Muscle layer of duodenum (tissue), 2 donors: ENCODE data around the gene TUT7.
"Not testable (repeated sequence)": the region's sequence is repeated elsewhere in the genome, so short reads cannot be mapped to it uniquely, and the experiment has no call there.

Experiments used
- H3K27ac ChIP-seq: one replicate; pipeline ENCODE4 v1.7.0; 2013; ENCODE audit warnings: mild to moderate bottlenecking, low read length
- H3K27me3 ChIP-seq: one replicate; pipeline ENCODE4 v1.7.0; 2013; ENCODE audit warnings: low read depth, mild to moderate bottlenecking, control low read depth, low read length
- H3K36me3 ChIP-seq, 2 donors: one replicate each; pipeline ENCODE4 v1.7.0; 2013; ENCODE audit warnings: low read length in 2 of 2, control low read depth in 1 of 2, mild to moderate bottlenecking in 1 of 2; ENCODE audit not compliant: insufficient read depth in 2 of 2, control insufficient read depth in 1 of 2
- H3K4me1 ChIP-seq, 2 donors: one replicate each; pipeline ENCODE4 v1.7.0; 2013; ENCODE audit warnings: low read length in 2 of 2, mild to moderate bottlenecking in 2 of 2, control low read depth in 1 of 2, moderate library complexity in 1 of 2; ENCODE audit not compliant: insufficient read depth in 2 of 2, control insufficient read depth in 1 of 2
- H3K4me3 ChIP-seq, 2 donors: one replicate each; pipeline ENCODE4 v1.7.0; 2013; ENCODE audit warnings: low read length in 2 of 2, low read depth in 1 of 2, mild to moderate bottlenecking in 1 of 2
- H3K9me3 ChIP-seq, 2 donors: one replicate each; pipeline ENCODE4 v1.7.0; 2013; ENCODE audit warnings: low read length in 2 of 2, control low read depth in 1 of 2, mild to moderate bottlenecking in 1 of 2; ENCODE audit not compliant: control insufficient read depth in 1 of 2
- donor health status: healthy.

Gene TUT7

DNA sequence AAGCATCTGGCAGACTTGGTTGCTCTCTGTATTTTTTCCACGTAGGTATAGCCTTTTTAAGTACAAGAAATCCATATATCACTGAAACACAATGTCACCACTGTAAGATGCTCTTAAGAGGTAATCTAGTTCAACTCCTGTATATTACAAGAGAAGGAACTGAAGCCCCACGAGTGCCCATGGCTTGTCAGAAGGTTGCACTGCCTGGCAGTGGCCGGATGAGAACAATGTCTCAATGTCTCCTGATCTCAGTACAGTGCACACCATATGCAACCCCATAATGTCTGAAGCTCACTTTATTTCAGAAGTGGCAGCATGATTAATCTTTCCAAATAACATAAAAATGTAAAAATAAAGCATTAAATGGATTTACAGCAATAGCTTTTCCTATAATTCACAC, 27.7 kb downstream of the TUT7 start:
- Histone ChIP-seq H3K27ac (no peak overlapping the region), H3K4me1 (peaks cover 0 to 11% of the 10 kb centered on the region in 2 donors), H3K9me3 (no peaks in the 10 kb centered on the region), H3K27me3 (no peaks in the 10 kb centered on the region), H3K4me3 (no peak overlapping the region), H3K36me3 (peaks cover 52 to 65% of the 10 kb centered on the region in 2 donors)

- Histone ChIP-seq H3K36me3 (peaks cover 57 to 72% of the 10 kb centered on the region in 2 donors), H3K9me3 (no peaks in the 10 kb centered on the region), H3K4me1 (peaks cover 0 to 11% of the 10 kb centered on the region in 2 donors), H3K4me3 (no peak overlapping the region), H3K27me3 (no peaks in the 10 kb centered on the region), H3K27ac (no peak overlapping the region)
These were observed 29.3 kb downstream of the TUT7 start for GRCh38 chr9:86324901-86325300.

- no peaks in the 10 kb centered on the region for H3K9me3 ChIP-seq
- H3K36me3 ChIP-seq: peaks cover 58 to 75% of the 10 kb centered on the region in 2 donors
- no peaks in the 10 kb centered on the region for H3K27me3 ChIP-seq
- H3K4me1 ChIP-seq: peaks cover 0 to 11% of the 10 kb centered on the region in 2 donors
- no peak overlapping the region for H3K4me3 ChIP-seq
- H3K27ac ChIP-seq: no peak overlapping the region
These were observed 29.9 kb downstream of the TUT7 start for GRCh38 chr9:86324308-86324707.

- H3K4me1 ChIP-seq: peaks cover 0 to 11% of the 10 kb centered on the region in 2 donors
- peaks cover 68 to 84% of the 10 kb centered on the region in 2 donors for H3K36me3 ChIP-seq
- H3K27ac ChIP-seq: no peak overlapping the region
- no peaks in the 10 kb centered on the region for H3K27me3 ChIP-seq
- H3K4me3 ChIP-seq: no peak overlapping the region
- no peaks in the 10 kb centered on the region for H3K9me3 ChIP-seq
These were observed 31.1 kb downstream of the TUT7 start for GRCh38 chr9:86322973-86323644.

GRCh38 chr9:86321373-86321772, 32.8 kb downstream of the TUT7 start:
- Histone ChIP-seq H3K27ac (no peak overlapping the region), H3K27me3 (no peaks in the 10 kb centered on the region), H3K4me3 (no peak overlapping the region), H3K36me3 (peaks cover 65 to 87% of the 10 kb centered on the region in 2 donors), H3K9me3 (no peaks in the 10 kb centered on the region), H3K4me1 (peaks cover 0 to 11% of the 10 kb centered on the region in 2 donors)

DNA sequence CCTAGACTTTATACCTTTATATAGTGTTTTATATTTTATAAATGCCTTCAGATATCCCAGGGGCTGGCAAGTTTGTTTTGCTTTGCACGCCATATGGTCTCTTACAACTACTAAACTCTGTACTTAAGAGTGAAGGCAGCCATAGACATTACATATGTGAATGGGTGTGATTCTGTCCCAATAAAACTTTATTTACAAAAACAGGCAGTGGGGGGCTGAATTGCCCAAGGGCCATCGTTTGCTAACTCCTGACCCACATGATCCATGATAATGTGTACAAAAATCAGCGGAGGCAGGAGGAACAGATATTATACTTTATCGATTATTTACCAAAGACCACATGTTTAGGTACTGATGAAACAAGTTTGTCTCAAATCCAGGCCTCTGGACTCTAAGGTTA, 36.0 kb downstream of the TUT7 start:
- H3K36me3 ChIP-seq: peaks cover 65% of the 10 kb centered on the region in 2 donors
- H3K4me3 ChIP-seq: no peak overlapping the region
- H3K27me3 ChIP-seq: no peaks in the 10 kb centered on the region
- H3K4me1 ChIP-seq: no peaks in the 10 kb centered on the region
- no peak overlapping the region for H3K27ac ChIP-seq
- H3K9me3 ChIP-seq: no peaks in the 10 kb centered on the region

- Histone ChIP-seq H3K27me3 (no peaks in the 10 kb centered on the region), H3K4me1 (no peaks in the 10 kb centered on the region), H3K9me3 (no peaks in the 10 kb centered on the region), H3K4me3 (no peak overlapping the region), H3K36me3 (peaks cover 41 to 63% of the 10 kb centered on the region in 2 donors), H3K27ac (no peak overlapping the region)
These were observed 39.1 kb downstream of the TUT7 start for GRCh38 chr9:86315078-86315477.

GRCh38 chr9:86312959-86313358, 41.3 kb downstream of the TUT7 start:
- H3K27me3 ChIP-seq, H3K27ac ChIP-seq, H3K9me3 ChIP-seq, H3K4me3 ChIP-seq, H3K4me1 ChIP-seq: not testable (repeated sequence)
- H3K36me3 ChIP-seq: peaks cover 44 to 66% of the 10 kb centered on the region in 2 donors

DNA sequence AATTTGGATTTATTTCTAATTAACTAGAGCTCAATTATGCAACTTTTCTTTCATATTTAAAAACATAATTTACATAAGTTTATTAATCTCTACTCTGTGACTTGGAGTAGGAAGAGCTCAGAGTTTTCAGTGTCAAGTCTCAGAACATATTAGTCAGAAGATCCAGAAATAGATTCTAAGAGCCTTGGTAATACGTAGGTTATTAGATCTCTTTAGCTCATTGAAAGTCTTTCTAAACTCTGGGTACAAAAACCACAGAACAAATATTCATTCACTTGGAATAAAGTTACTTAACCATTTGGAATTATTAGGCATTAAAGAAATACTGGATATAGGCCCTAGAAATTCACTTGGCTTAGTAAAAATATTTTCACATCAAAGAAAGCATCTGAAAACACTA, 45.5 kb downstream of the TUT7 start:
- no peaks in the 10 kb centered on the region for H3K4me1 ChIP-seq
- H3K27ac ChIP-seq: no peak overlapping the region
- H3K4me3 ChIP-seq: no peak overlapping the region
- H3K36me3 ChIP-seq: peaks cover 58 to 63% of the 10 kb centered on the region in 2 donors
- H3K27me3 ChIP-seq: no peaks in the 10 kb centered on the region
- H3K9me3 ChIP-seq: no peaks in the 10 kb centered on the region

GRCh38 chr9:86304236-86304730, 49.9 kb downstream of the TUT7 start:
- Histone ChIP-seq H3K4me3 (no peak overlapping the region), H3K9me3 (no peaks in the 10 kb centered on the region), H3K27ac (no peak overlapping the region), H3K27me3 (no peaks in the 10 kb centered on the region), H3K4me1 (no peaks in the 10 kb centered on the region), H3K36me3 (peaks cover 66 to 80% of the 10 kb centered on the region in 2 donors)

- H3K27ac ChIP-seq: no peak overlapping the region
- H3K27me3 ChIP-seq: no peaks in the 10 kb centered on the region
- no peaks in the 10 kb centered on the region for H3K4me1 ChIP-seq
- no peaks in the 10 kb centered on the region for H3K9me3 ChIP-seq
- H3K36me3 ChIP-seq: peaks cover 69 to 81% of the 10 kb centered on the region in 2 donors
- H3K4me3 ChIP-seq: no peak overlapping the region
These were observed 50.8 kb downstream of the TUT7 start for GRCh38 chr9:86303316-86303975.
